GM21717 (cell line): Measurements from ENCODE around the gene KRT34.
"Not testable (repeated sequence)": the region's sequence is repeated elsewhere in the genome, so short reads cannot be mapped to it uniquely, and the experiment has no call there.

Experiments used
- ATAC-seq: cut with Tn5 transposase; IDR thresholded peaks from one replicate; pipeline ENCODE4 v1.9.1; 2021; ENCODE audit warnings: mild to moderate bottlenecking, moderate library complexity; ENCODE audit not compliant: unreplicated experiment

The KRT34 gene

GRCh38 chr17:41369023-41369422 is 13.1 kb downstream of the KRT34 start:
- no peak for ATAC-seq

GRCh38 chr17:41367426-41368075 is 14.6 kb downstream of the KRT34 start:
- ATAC-seq = no peak

- no peak for ATAC-seq
Observed at GRCh38 chr17:41366070-41366469, 16.0 kb downstream of the KRT34 start.

GRCh38 chr17:41363881-41364280 is 18.2 kb downstream of the KRT34 start:
- ATAC-seq = no peak

- no peak for ATAC-seq
Observed at GRCh38 chr17:41360296-41360995, 21.7 kb downstream of the KRT34 start.

GRCh38 chr17:41354536-41354935 is 27.6 kb downstream of the KRT34 start:
- ATAC-seq = no peak

GRCh38 chr17:41352597-41353366 is 29.3 kb downstream of the KRT34 start:
- ATAC-seq = no peak

- ATAC-seq = no peak
Observed at GRCh38 chr17:41351177-41351576, 30.9 kb downstream of the KRT34 start.

- not testable (repeated sequence) for ATAC-seq
Observed at GRCh38 chr17:41350381-41350878, 31.7 kb downstream of the KRT34 start, which contains the start of gene KRT33A. TSS of gene KRT33A (minus strand) at chr17:41350828. CDS start at chr17:41350767, 61 bp downstream.

- no peak for ATAC-seq
Observed at GRCh38 chr17:41347869-41348760, 34.0 kb downstream of the KRT34 start.

- ATAC-seq = not testable (repeated sequence)
Observed at GRCh38 chr17:41346421-41346820, 35.7 kb downstream of the KRT34 start.

- ATAC-seq = no peak
Observed at GRCh38 chr17:41345992-41346391, 36.1 kb downstream of the KRT34 start.

- ATAC-seq = no peak
Observed at GRCh38 chr17:41343029-41343428, 39.1 kb downstream of the KRT34 start.

GRCh38 chr17:41340934-41341861 is 40.9 kb downstream of the KRT34 start:
- no peak for ATAC-seq

GRCh38 chr17:41340494-41340893 is 41.6 kb downstream of the KRT34 start:
- no peak for ATAC-seq

- no peak for ATAC-seq
Observed at GRCh38 chr17:41339571-41340172, 42.4 kb downstream of the KRT34 start.

- no peak for ATAC-seq
Observed at GRCh38 chr17:41338961-41339485, 43.1 kb downstream of the KRT34 start.

- ATAC-seq = no peak
Observed at GRCh38 chr17:41335747-41336146, 46.4 kb downstream of the KRT34 start.
